ENCODE data around the gene FAM221B. TPM values are rescaled to one million over a fixed set of nuclear protein-coding genes. Genes with fewer than 3 reads are reported as not detected.

Gene FAM221B
- total RNA-seq, 2 donors from 2014 or later = not detected

DNA sequence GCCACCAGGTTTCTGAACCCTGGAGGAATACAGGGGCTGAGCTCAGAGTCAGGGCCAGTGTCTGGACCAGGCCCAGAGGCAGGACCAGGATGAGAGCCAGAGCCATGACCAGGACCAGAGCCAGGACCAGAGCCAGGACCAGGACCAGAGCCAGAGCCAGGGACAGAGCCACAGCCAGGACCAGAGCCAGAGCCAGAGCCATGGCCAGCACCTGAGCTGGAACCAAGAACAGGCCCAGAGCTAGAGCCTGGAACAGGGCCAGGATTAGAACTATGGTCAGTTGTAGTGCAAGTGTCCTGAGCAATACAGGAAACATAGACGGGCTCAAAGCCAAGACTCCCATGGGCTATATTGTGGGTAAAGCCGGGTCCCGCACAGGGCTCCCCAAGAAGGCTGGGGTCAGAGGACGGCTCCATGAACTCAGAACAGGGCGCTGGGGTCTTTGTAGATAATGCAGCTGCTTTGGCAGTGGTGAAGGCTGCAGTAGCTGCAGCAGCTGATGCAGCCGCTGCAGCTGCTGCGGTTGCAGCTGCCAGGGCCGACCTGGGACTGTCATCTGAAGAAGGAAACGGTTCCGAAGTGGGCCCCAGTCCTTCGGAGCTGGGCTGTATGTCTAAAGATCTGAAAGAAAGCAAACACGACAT is 17.0 kb downstream of the FAM221B start:
- peak overlapping the region; percentile 86 to 95 for H3K27ac Mint-ChIP-seq
- no peaks in the 10 kb centered on the region for H3K9me3 Mint-ChIP-seq
- no peak for ATAC-seq

DNA sequence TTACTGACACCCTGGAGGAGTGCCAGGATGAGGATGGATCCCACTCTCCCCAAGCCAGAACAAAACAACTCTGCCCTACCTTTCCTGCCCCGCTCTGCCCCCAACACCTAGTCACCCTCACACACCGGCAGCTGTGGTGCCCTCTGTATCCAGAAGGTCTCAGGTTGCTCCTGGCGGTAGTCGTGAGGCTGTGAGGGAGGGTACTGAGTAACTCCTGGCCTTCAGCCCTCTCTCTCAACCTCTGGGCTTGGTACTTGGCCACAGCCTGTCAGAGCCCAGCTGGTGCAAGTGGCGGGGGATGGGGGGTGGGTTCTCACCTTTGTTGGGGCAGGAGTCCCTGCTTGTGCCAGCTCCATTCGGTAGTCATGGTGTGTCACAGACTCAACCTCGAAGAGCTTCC is 18.4 kb downstream of the FAM221B start:
- no peak for DNase-seq (ENCODE audit: low spot score in 2 of 2)

More for the DNA sequence above, 17.0 kb downstream of the FAM221B start:
- no peak for DNase-seq (ENCODE audit: low spot score in 2 of 2)
- peaks cover 7 to 19% of the 10 kb centered on the region in 2 donors for H3K36me3 Mint-ChIP-seq

DNA sequence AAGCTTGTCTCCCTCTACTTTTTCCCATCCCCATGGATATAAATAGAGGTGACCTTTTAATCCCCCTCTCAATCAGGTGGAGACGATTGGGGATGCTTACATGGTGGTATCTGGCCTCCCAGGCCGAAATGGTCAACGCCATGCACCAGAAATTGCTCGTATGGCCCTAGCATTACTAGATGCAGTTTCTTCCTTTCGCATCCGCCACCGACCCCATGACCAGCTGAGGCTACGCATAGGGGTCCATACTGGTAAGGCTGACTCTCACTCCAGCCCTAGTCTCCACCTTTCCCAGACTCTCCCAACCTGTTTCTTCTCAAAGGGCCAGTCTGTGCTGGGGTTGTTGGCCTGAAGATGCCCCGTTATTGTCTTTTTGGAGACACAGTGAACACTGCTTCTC is 20.1 kb downstream of the FAM221B start:
- peaks cover 0 to 10% of the 10 kb centered on the region in 2 donors for H3K36me3 Mint-ChIP-seq
- no peaks in the 10 kb centered on the region for H3K9me3 Mint-ChIP-seq
- ATAC-seq (no peak), DNase-seq (ENCODE audit: low spot score in 2 of 2) (no peak)
- H3K27ac Mint-ChIP-seq = peak overlapping the region in 1 of 2 donors; percentile 41

More for the DNA sequence above, 18.4 kb downstream of the FAM221B start:
- Mint-ChIP-seq H3K9me3 (no peaks in the 10 kb centered on the region), H3K27ac (peak overlapping the region in 1 of 2 donors; percentile 86), H3K36me3 (peaks cover under 1 to 14% of the 10 kb centered on the region in 2 donors)
- no peak for ATAC-seq

DNA sequence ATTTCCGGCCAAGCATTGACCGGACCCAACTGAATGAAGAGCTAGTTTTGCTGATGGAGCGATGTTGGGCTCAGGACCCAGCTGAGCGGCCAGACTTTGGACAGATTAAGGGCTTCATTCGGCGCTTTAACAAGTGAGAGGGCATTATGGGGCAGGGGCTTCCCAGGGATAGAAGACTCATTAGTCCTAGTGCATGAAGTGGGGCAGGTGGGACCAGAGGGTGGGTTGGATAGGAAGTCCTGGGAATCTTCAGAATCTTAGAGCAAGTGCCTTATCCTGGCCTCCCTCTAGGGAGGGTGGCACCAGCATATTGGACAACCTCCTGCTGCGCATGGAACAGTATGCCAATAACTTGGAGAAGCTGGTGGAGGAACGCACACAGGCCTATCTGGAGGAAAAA is 22.4 kb downstream of the FAM221B start:
- DNase-seq (ENCODE audit: low spot score in 2 of 2) (no peak), ATAC-seq (no peak)
- H3K9me3 Mint-ChIP-seq = no peaks in the 10 kb centered on the region

DNA sequence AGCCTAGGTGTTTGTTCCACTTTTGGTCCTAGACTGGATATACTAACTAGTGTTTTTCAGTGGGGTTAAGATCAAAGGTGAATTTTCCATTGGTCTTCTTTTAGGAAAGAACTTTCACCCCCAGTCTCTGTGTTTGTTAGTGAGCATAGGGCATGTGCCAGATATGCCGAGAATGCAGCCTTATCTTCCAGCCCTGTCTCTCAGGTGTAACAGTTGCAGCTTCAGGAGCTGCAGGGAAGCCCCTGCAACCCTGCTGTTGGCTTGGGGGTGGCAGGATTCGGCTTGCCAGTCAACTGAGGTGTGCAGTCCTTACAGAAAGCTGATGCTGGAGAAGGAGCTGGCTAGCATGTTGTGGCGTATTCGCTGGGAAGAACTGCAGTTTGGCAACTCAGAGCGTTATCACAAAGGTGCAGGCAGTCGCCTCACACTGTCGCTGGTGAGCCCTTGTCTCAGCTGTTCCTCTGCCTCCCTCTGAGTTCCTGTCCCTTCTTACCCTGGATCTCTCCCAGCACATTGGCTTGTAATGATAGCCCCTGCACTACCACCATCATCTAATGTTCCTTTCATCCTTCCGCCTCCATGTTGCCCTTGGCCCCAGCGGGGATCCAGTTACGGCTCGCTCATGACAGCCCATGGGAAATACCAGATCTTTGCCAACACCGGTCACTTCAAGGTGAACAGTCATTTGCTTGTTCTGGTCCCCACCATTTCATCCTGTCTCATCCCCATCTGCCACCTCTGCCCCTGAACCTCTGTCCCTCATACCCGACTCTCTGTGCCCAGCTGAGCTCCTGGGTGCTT is 27.0 kb downstream of the FAM221B start:
- no peak for ATAC-seq
- Mint-ChIP-seq H3K27ac (peak overlapping the region; percentile 25 to 86), H3K36me3 (no peaks in the 10 kb centered on the region), H3K9me3 (no peaks in the 10 kb centered on the region)
- no peak for DNase-seq (ENCODE audit: low spot score in 2 of 2)

More for the DNA sequence above, 22.4 kb downstream of the FAM221B start:
- Mint-ChIP-seq H3K36me3 (no peaks in the 10 kb centered on the region), H3K27ac (peak overlapping the region in 1 of 2 donors; percentile 62)

DNA sequence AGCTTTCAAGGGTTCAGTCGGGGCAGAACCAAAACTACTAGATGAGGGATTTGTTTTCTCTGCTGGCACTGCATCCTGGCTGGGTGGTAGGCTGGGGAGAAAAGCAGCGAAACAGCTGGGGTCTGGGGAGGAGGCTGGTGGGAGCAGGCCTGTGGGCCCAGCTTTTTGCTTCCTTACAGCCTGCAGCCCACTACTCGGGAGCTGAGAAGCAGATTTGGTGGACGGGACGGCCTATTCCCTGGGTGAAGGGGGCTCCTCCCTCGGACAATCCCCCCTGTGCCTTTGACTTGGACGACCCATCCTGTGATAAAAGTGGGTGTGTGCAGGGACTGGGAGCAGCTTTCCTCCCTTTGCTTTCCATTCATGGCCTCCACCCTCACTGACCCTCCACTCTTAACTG is 28.0 kb downstream of the FAM221B start:
- Mint-ChIP-seq H3K36me3 (no peaks in the 10 kb centered on the region), H3K27ac (peak overlapping the region in 1 of 2 donors; percentile 86), H3K9me3 (no peaks in the 10 kb centered on the region)
- DNase-seq (ENCODE audit: low spot score in 2 of 2) = no peak
- no peak for ATAC-seq

DNA sequence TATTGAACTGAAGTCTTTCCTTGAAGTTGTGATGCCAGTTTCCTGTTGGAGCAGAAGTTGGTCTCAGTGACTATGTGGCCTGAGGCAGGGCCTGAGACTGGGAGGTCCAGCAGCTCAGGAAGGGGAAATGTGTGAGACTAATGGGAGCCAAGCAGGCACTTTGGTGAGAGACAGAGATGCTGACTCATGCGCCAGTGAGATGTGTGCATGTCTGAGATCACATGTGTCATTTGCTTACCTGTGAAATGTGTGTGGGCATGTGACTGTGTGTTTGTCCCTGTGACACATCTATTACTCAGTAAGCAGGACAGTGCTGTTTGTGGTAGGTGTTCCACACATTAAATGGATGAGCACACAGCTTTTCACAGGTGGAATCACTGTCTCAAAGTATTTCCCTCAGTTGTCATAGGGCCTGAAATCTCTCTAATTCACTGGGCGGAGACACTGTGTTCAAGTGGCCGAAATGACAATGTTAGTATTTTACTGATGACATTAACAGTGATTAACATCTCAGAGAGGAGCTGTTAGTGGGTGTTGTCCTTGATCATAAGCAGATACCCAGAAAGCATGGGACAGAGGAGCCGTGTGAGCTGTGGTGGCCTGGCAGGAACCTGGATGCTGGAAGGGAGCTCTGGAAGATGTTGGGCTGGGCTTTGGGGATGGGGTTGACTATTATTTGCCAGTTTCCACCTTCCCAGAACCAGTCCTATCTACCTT is 29.7 kb downstream of the FAM221B start:
- ATAC-seq (peak; percentile 98 to 99), DNase-seq (ENCODE audit: low spot score in 2 of 2) (peak in 1 of 2 donors; percentile 29)
- Mint-ChIP-seq H3K9me3 (no peaks in the 10 kb centered on the region), H3K36me3 (no peaks in the 10 kb centered on the region), H3K27ac (peak overlapping the region; percentile 44 to 75)

DNA sequence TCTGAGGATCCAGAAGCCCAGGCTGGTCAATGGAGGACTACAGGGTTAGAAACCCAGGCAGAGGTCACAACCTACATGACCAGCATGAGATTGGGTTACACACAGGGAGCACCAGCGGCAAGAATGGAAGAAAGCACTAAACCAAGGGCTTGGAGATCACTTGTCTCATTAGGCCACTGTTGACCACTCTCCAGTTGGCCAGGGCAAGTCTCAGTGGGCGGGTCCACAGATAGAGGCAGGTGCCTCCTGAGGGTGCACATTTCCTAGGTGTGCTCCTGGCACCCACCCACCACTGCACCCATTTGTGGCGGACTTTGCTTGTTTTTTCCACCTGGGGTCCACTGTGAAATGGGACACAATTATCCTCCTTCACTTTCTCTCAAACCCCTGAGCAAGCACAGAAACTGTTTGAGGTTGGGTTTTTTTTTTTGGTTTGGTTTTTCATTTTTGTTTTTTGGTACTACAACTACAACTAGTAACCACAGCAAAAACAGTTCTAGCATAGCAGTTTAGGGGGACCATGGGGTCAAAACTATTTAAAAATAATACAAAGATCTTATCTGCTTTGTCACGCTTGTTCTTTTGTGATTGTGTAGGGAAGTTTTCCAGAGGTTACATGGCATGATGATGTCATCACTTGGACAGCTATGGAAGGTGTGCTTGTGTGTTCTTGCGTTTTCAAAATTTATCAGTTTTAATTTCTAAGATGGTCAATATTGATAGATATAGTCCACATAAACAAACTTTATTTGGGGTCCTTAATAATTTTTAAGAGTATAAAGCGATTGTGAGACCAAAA is 31.0 kb downstream of the FAM221B start:
- H3K36me3 Mint-ChIP-seq = no peaks in the 10 kb centered on the region
- DNase-seq (ENCODE audit: low spot score in 2 of 2) (no peak), ATAC-seq (no peak)
- no peaks in the 10 kb centered on the region for H3K9me3 Mint-ChIP-seq
- no peak overlapping the region for H3K27ac Mint-ChIP-seq

DNA sequence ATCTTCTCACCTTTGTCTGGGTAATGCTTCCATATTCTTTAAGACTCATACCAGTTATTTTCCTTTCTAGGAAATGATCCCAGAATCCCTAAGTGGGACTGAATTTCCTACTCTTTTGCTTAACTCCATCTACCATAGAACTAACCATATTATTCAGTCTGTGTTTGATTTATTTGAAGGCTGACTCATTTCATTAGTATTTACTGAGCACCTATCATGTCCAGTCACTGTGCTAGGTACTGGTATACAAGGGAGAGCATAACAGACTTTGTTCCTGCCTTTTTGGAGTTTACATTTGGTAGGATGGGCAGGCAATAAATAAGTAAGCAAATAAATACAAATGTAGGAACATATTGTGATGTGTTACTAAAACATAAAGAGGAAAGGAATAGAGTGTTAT is 32.8 kb downstream of the FAM221B start:
- no peak for ATAC-seq
- Mint-ChIP-seq H3K9me3 (no peaks in the 10 kb centered on the region), H3K36me3 (peaks cover 0 to under 1% of the 10 kb centered on the region in 2 donors), H3K27ac (no peak overlapping the region)
- DNase-seq (ENCODE audit: low spot score in 2 of 2) = no peak

DNA sequence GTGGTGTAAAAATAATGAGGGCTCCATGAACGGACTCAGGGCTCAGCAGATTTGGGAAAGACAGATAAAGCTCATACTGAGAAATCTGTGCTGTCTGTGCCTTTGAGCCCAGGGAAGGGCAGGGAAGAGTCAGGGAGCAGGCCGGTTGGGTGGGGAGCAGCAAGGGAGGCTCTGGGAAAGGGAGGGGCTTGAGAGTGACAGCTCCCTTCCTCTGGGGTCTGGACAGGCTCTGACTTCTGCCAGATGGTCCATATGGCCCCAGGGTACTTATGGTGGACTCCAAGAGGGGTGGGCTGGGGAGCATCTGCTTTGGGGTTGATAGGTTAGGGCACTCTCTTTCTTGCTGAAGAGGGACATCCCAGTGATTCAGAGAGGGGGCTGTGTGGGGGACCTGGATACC is 35.1 kb downstream of the FAM221B start:
- no peak for DNase-seq (ENCODE audit: low spot score in 2 of 2)
- no peaks in the 10 kb centered on the region for H3K9me3 Mint-ChIP-seq
- peak overlapping the region; percentile 52 to 69 for H3K27ac Mint-ChIP-seq
- peaks cover 0 to 8% of the 10 kb centered on the region in 2 donors for H3K36me3 Mint-ChIP-seq
- no peak for ATAC-seq

DNA sequence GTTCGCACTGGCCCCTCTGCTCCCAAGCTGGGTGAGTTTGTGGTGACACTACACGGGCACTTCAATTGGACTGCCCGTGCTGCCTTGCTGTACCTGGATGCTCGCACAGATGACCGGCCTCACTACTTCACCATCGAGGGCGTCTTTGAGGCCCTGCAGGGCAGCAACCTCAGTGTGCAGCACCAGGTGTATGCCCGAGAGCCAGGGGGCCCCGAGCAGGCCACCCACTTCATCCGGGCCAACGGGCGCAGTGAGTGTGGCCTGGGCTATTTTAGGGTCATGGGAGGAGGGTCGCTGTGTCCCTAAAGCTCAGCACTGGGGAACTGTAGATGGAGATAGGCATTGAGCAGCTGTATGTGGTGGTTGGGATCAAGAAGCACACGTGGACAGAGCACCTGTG is 35.7 kb downstream of the FAM221B start:
- no peaks in the 10 kb centered on the region for H3K9me3 Mint-ChIP-seq
- H3K27ac Mint-ChIP-seq = peak overlapping the region in 1 of 2 donors; percentile 69

DNA sequence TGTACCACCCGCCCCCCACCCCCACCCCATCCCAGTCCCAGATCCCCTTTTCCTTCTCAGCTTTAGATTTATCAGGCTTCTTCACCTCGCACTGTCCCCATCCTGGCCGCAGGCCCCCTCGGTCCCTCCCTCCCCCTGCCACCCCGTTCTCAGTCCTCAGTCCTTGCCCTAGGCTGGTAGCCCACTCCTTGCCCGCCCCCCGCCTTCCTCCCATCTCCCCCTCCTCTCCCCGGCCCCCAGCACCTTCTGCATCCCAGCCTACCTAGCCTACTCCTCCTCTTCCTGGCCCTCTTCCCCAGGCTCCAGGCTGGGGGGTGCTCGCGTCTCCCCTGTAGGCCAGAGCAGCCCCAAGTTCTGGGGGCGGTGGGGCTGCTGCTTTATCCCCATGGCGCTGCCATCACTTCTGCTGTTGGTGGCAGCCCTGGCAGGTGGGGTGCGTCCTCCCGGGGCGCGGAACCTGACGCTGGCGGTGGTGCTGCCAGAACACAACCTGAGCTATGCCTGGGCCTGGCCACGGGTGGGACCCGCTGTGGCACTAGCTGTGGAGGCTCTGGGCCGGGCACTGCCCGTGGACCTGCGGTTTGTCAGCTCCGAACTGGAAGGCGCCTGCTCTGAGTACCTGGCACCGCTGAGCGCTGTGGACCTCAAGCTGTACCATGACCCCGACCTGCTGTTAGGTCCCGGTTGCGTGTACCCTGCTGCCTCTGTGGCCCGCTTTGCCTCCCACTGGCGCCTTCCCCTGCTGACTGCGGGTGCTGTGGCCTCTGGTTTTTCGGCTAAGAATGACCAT is 36.3 kb downstream of the FAM221B start:
- Mint-ChIP-seq H3K36me3 (peaks cover 0 to 8% of the 10 kb centered on the region in 2 donors), H3K27ac (peak overlapping the region in 1 of 2 donors; percentile 69), H3K9me3 (no peaks in the 10 kb centered on the region)
- ATAC-seq (no peak), DNase-seq (ENCODE audit: low spot score in 2 of 2) (no peak)

More for the DNA sequence above, 35.7 kb downstream of the FAM221B start:
- H3K36me3 Mint-ChIP-seq = peaks cover 0 to 8% of the 10 kb centered on the region in 2 donors
- no peak for ATAC-seq
- no peak for DNase-seq (ENCODE audit: low spot score in 2 of 2)

DNA sequence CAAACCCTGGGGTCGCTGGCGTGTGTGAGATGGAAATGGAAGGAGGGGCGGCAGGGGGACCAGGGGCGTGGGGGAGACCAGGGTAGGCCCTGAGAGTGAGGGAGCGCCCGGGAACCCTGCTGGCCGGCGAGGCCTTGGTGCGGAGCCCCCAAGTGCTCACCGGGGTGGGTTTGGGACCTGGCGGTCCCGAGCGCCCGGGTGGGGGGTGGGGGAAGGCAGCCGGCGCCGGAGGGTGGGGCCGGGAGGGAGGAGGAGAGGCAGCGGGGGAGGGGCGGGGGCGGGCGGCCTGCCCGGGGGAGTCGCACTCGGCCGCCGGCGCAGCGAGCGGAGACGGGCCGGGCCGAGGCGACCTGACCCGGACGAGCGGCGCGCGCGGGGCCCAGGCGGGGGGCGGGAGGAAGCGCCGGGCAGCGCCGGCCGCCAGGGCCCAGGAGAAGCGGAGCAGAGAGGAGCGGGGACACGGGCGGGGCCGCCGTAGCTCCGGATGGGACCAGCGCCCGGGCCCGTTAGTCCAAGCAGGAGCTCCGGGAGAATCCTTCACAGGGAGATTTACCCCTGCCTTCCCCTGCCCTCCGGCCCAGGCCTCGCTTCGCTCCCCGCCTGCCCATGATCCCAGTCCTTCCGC is 37.1 kb downstream of the FAM221B start, which contains the start of gene NPR2:
NPR2 (plus strand) TSS at position 295 of the 625 bp plus-strand sequence. CDS start 818 bp downstream, outside the sequence.
- no peak within 1 kb of the TSS for H3K27ac Mint-ChIP-seq
- ATAC-seq = no peak
- H3K9me3 Mint-ChIP-seq = no peaks in the 10 kb centered on the region
- H3K36me3 Mint-ChIP-seq = peaks cover 0 to 8% of the 10 kb centered on the region in 2 donors
- no peak for DNase-seq (ENCODE audit: low spot score in 2 of 2)

DNA sequence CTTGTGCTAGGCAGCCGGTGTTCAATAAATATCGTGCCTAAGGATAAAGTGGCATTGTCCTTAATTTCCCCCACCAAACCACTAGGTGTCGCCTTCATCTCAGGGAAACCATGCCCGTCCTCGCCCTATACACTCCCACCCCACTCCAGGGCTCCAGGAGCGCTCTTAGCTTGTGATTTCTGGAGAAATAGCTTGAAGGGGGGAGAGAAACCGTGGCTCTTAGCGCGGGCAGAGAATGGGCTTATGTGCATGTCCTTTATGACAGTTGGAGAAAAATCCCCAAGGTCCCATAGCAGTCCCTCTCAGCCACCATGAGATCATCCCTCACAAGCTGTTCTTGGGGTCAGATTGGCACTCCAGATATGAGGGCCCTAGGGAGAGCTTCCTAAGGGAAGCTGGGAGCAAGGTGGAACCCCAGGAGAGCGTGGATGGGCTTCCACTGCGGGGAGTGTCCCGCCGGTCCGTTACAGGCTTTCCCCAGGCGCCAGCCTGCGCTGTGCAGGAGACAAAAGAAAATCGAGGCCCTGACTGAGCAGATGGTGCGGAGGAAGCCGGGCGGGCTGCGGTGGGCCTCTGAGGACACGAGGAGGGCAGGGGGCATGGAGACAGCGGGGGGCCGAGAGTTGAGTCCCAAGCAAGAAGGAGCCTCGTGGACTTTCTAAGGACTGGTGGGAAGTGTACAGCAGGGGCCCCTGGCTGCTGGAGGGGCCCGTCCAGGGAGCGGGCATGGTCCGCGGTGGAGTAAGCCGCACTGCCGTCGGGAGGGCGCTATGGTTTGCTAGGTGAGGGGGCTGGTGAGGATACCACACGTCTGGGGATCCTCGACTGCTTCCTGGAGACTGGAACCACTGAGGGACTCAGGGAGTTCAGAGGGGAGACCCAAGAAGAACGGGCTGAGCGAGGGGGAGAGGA is 37.9 kb downstream of the FAM221B start:
- DNase-seq (ENCODE audit: low spot score in 2 of 2) (peak in 1 of 2 donors; percentile 66), ATAC-seq (peak; percentile 88 to 92)
- peaks cover 0 to 8% of the 10 kb centered on the region in 2 donors for H3K36me3 Mint-ChIP-seq
- no peak overlapping the region for H3K27ac Mint-ChIP-seq
- no peaks in the 10 kb centered on the region for H3K9me3 Mint-ChIP-seq

All from activated naive CD4-positive, alpha-beta T cell treated with anti-CD3 and anti-CD28 coated beads, Interleukin-2, amount 50 U/mL, for 72 hours (primary cell).